ENCODE results near the gene COMT.

DNA sequence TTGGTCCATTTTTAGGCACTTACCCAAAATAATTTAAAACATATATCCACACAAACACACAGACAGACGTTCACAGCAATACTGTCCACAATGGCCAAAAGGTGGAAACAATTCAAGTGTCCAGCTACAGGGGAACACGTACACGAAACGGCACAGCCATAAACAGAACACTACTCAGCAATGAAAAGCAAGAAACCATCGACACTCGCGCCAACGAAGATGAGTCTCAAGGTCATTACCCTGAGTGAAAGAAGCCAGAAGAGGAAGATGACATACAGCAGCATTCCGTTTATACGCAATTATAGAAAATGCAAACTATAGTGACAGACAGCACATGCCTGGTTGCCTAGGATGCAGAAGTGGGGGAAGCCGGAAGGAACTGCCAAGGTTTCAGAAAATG is 13.4 kb upstream of the COMT start:
- no peak for TF ChIP-seq FOXA1 (IDR thresholded peaks at IDR 0.05)
- TF ChIP-seq, protein P1, sequence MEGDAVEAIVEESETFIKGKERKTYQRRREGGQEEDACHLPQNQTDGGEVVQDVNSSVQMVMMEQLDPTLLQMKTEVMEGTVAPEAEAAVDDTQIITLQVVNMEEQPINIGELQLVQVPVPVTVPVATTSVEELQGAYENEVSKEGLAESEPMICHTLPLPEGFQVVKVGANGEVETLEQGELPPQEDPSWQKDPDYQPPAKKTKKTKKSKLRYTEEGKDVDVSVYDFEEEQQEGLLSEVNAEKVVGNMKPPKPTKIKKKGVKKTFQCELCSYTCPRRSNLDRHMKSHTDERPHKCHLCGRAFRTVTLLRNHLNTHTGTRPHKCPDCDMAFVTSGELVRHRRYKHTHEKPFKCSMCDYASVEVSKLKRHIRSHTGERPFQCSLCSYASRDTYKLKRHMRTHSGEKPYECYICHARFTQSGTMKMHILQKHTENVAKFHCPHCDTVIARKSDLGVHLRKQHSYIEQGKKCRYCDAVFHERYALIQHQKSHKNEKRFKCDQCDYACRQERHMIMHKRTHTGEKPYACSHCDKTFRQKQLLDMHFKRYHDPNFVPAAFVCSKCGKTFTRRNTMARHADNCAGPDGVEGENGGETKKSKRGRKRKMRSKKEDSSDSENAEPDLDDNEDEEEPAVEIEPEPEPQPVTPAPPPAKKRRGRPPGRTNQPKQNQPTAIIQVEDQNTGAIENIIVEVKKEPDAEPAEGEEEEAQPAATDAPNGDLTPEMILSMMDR (IDR thresholded peaks at IDR 0.05; ENCODE audit: low read depth, low read length, missing input control): no peak
- TF ChIP-seq, protein P2, sequence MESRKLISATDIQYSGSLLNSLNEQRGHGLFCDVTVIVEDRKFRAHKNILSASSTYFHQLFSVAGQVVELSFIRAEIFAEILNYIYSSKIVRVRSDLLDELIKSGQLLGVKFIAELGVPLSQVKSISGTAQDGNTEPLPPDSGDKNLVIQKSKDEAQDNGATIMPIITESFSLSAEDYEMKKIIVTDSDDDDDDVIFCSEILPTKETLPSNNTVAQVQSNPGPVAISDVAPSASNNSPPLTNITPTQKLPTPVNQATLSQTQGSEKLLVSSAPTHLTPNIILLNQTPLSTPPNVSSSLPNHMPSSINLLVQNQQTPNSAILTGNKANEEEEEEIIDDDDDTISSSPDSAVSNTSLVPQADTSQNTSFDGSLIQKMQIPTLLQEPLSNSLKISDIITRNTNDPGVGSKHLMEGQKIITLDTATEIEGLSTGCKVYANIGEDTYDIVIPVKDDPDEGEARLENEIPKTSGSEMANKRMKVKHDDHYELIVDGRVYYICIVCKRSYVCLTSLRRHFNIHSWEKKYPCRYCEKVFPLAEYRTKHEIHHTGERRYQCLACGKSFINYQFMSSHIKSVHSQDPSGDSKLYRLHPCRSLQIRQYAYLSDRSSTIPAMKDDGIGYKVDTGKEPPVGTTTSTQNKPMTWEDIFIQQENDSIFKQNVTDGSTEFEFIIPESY (IDR thresholded peaks at IDR 0.05): no peak

All from liver (tissue), 2 donors.